NCI-H1930 (cell line): ENCODE results near the gene UHRF1.

ENCODE experiments used
- DNase-seq, 2 experiments: peaks; one replicate each; lab custom pipeline; 2025; lab: John Stamatoyannopoulos, UW

The UHRF1 gene

GRCh38 chr19:4990306-4990705, 81.0 kb downstream of the UHRF1 start:
- DNase-seq = no peak

- no peak for DNase-seq
Measured at GRCh38 chr19:4991538-4991937, 82.2 kb downstream of the UHRF1 start.

- DNase-seq = no peak
Measured at GRCh38 chr19:4991996-4992698, 82.8 kb downstream of the UHRF1 start.

GRCh38 chr19:4993683-4994082, 84.4 kb downstream of the UHRF1 start:
- DNase-seq = no peak

- DNase-seq = no peak
Measured at GRCh38 chr19:4996701-4997100, 87.4 kb downstream of the UHRF1 start.

- no peak for DNase-seq
Measured at GRCh38 chr19:4997297-4997696, 88.0 kb downstream of the UHRF1 start.

- DNase-seq = no peak
Measured at GRCh38 chr19:5000120-5000611, 90.9 kb downstream of the UHRF1 start.

- no peak for DNase-seq
Measured at GRCh38 chr19:5001615-5002014, 92.3 kb downstream of the UHRF1 start.

DNA sequence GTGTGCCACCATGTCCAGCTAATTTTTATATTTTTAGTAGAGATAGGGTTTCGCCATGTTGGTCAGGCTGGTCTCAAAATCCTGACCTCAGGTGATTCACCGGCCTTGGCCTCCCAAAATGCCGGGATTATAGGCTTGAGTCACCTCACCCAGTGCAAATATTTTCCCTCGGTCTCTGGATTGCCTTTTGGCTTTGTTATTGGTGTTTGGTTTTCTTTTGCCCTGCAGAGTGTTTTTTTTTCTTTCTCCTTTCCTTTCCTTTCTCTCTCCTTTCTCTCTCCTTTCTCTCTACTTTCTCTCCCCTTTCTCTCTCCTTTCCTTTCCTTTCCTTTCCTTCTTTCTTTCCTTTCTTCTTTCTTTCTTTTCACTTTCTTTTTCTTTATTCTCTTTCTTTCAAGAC, 92.8 kb downstream of the UHRF1 start:
- DNase-seq = no peak

DNA sequence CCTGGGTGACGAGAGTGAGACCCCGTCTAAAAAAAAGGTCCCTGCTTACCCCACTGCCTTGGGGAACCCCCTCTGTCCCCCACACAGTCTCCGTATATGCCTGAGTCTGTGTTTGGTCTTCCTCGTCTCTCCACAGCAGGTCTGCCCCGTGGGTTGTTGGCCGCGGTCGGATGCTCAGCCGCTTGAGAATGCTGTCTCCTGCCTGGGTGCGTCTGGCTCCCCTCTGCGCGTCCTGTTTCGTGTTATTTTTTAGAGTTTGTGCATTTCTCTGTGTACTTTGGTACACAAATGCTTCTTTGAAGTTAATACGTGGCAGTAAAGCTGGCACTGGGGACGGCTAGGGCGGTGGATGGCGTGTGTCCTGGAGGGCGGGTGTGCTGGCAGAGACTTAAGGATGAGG, 94.5 kb downstream of the UHRF1 start:
- DNase-seq = no peak

DNA sequence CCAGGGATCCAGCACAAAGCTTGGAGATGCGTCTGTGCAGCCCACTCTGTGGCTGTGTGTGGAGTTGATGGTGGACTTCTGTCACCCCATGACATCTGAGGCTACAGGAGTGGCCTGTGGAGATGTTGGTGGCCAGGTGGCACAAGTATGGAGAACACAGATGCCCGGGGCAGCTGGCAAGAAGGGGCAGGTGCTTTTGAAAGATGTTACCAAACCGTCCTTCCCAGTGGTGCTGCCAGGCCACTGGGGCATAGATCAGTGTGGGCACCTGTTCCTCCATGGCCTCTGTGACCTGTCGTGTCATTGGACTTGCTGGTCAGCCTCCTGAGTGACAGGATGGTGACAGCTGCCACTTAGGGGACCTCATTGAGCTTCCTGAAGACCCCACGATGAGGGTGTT, 95.8 kb downstream of the UHRF1 start:
- no peak for DNase-seq

DNA sequence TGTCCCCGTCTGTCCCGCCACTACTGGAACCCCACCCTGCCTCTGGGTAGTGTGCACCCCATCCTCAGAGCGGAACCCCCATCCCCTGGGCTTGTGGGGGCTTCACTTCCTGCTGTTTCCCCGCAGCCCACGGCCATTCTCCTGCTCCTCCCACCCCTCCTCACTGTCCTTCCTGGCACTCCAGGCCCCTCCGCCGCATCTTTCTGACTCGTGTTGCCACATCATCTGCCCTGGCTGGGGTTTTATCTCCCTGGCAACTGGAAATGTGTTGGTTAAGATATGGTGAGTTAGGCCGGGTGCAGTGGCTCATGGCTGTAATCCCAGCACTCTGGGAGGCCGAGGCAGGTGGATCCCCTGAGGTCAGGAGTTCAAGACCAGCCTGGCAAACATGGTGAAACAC, 96.9 kb downstream of the UHRF1 start:
- no peak for DNase-seq

GRCh38 chr19:5006821-5007220, 97.5 kb downstream of the UHRF1 start:
- no peak for DNase-seq
